Body of pancreas (tissue), 4 donors: ENCODE measurements around the gene PIK3R5. TPM values are rescaled to one million over a fixed set of nuclear protein-coding genes. Genes with fewer than 3 reads are reported as not detected.

Experiments used
- ATAC-seq: fragments of 150-250 bp; one replicate; pipeline ENCODE4 v1.9.1; 2016
- DNase-seq, 4 donors: peaks; one replicate each; pipeline ENCODE4 v3.0.0-alpha.2; 2019
- H3K27ac ChIP-seq, 4 donors: fragments of 200-600 bp; sonication (generic); 1 replicate in 3 of 4; 2 replicates in 1 of 4; pipeline versions ENCODE4 v1.5.1 to v1.6.1; 2016 to 2019; ENCODE audit warnings: mild to moderate bottlenecking in 1 of 4, mixed read lengths in 1 of 4, moderate library complexity in 1 of 4
- H3K27me3 ChIP-seq, 2 donors: fragments of 200-600 bp; sonication (generic); one replicate each; pipeline ENCODE4 v1.6.0; 2016; ENCODE audit warnings: mild to moderate bottlenecking in 1 of 2
- H3K36me3 ChIP-seq, 2 donors: fragments of 200-600 bp; sonication (generic); replicated peaks in 1 of 2; 2 replicates each; pipeline ENCODE4 v1.5.1; 2016; ENCODE audit warnings: low read depth in 2 of 2; ENCODE audit not compliant: insufficient read depth in 1 of 2
- H3K4me1 ChIP-seq: fragments of 200-600 bp; sonication (generic); one replicate; pipeline ENCODE4 v1.6.0; 2016
- H3K4me3 ChIP-seq, 2 donors: fragments of 200-600 bp; sonication (generic); 1 replicate in 1 of 2; 2 replicates in 1 of 2; pipeline ENCODE4 v1.5.1; 2016 to 2019
- H3K9me3 ChIP-seq, 3 donors: fragments of 200-600 bp; sonication (generic); 1 replicate in 2 of 3; 2 replicates in 1 of 3; pipeline ENCODE4 v1.5.1; 2016
- CTCF ChIP-seq, 7 experiments: fragments of 450-650 bp in 4 of 7; fragments of 200-600 bp in 3 of 7; sonication (generic) in 3 of 7; IDR thresholded peaks; one replicate each; pipeline ENCODE4 v1.5.1; 2016 to 2019; ENCODE audit warnings: antibody characterized with exemption in 7 of 7
- POLR2A ChIP-seq, 3 donors: fragments of 450-650 bp; IDR thresholded peaks; one replicate each; pipeline ENCODE4 v1.6.1; 2016; ENCODE audit warnings: antibody characterized with exemption in 3 of 3, mild to moderate bottlenecking in 2 of 3
- WGBS, 2 donors: methylation state at CpG; one replicate each; pipeline ENCODE4 v1.1.5; 2017; 5-methylcytosine and 5-hydroxymethylcytosine counted together
- intact Hi-C: fragments of 100-400 bp; cut with DNase I; formaldehyde crosslinking; loops from one replicate; pipeline ENCODE4 v1.15.1; 2023
- total RNA-seq, 2 donors: library from RNA; depleted of rRNA; stranded (reverse); fragments of >200 nt; gene quantifications; one replicate each; pipeline ENCODE4 v1.1.0, GENCODE V29; 2016

The PIK3R5 gene
- total RNA-seq, 2 donors from 2014 or later, result 4.6 to 4.7 TPM

DNA sequence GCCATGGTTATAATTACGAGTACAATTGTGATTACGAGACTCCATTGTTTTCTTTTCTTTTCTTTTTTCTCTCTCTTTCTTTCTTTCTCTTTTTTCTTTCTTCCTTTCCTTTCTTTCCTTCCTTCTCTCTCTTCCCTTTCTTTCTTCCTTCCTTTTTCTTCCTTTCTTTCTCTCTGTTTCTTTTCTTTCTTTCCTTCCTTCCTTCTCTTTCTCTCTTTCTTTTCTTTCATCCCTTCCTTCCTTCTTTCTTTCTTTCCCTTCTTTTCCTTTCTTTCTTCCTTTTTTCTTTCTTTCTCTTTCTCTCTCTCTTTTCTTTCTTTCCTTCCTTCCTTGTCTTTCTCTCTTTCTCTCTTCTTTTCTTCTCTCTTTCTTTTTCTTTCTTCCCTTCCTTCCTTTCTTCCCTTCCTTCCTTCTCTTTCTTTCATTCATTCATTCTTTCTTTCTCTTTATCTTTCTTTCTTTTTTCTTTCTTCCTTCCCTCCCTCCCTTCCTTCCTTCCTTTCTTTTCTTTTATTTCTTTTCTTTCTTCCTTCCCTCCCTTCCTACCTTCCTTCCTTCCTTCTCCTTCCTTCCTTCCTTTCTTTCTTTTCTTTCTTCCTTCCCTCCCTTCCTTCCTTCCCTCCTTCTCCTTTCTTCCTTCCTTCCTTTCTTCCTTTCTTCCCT lies 41.7 kb upstream of the PIK3R5 start:
- Histone ChIP-seq H3K27ac (no peak overlapping the region), H3K36me3 (no peaks in the 10 kb centered on the region), H3K4me1 (peaks cover 15% of the 10 kb centered on the region), H3K4me3 (no peak overlapping the region), H3K27me3 (peaks cover 0 to 12% of the 10 kb centered on the region in 2 donors), H3K9me3 (no peaks in the 10 kb centered on the region)
- TF ChIP-seq POLR2A (IDR thresholded peaks at IDR 0.05), result no peak
- no peak for TF ChIP-seq CTCF (IDR thresholded peaks at IDR 0.05)
- DNase-seq (no peak), ATAC-seq (no peak)
- intact Hi-C loops, result no loop called here
- 100% methylated on average over 2 of the region's 2 CpGs for WGBS, 2 donors

- Histone ChIP-seq H3K36me3 (no peaks in the 10 kb centered on the region), H3K27me3 (peaks cover 0 to 12% of the 10 kb centered on the region in 2 donors), H3K9me3 (no peaks in the 10 kb centered on the region), H3K27ac (no peak overlapping the region), H3K4me3 (no peak overlapping the region), H3K4me1 (peaks cover 15% of the 10 kb centered on the region)
- intact Hi-C loops, result no loop called here
- DNase-seq (no peak), ATAC-seq (no peak)
- WGBS, 2 donors, result 81 to 86% methylated on average over 7 of the region's 7 CpGs
- TF ChIP-seq POLR2A (IDR thresholded peaks at IDR 0.05) (no peak), CTCF (IDR thresholded peaks at IDR 0.05) (no peak)
Observed at GRCh38 chr17:9006175-9006767, 40.8 kb upstream of the PIK3R5 start.

DNA sequence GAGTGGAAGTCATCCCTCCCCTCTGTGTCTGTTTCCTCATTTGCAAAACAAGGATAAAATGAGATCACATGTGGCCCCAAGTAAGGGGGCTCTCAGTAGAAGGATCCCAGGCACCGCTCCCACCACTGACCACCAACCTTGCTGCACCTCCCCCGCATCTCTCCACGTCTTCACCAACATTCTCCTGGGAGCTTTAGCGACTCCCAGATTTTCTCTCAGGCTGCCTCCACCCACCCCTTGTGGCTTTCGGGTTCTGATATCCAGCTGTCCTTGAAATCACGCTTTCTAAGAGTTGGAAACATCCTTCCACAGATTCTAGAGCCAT lies 39.4 kb upstream of the PIK3R5 start:
- Histone ChIP-seq H3K27ac (no peak overlapping the region), H3K36me3 (no peaks in the 10 kb centered on the region), H3K9me3 (no peaks in the 10 kb centered on the region), H3K4me1 (peaks cover 15% of the 10 kb centered on the region), H3K4me3 (no peak overlapping the region), H3K27me3 (peaks cover 0 to 12% of the 10 kb centered on the region in 2 donors)
- 80 to 83% methylated on average over 6 of the region's 6 CpGs for WGBS, 2 donors
- TF ChIP-seq POLR2A (IDR thresholded peaks at IDR 0.05), result no peak
- no peak for TF ChIP-seq CTCF (IDR thresholded peaks at IDR 0.05)
- DNase-seq, result no peak
- ATAC-seq, result no peak
- intact Hi-C loops, result no loop called here

DNA sequence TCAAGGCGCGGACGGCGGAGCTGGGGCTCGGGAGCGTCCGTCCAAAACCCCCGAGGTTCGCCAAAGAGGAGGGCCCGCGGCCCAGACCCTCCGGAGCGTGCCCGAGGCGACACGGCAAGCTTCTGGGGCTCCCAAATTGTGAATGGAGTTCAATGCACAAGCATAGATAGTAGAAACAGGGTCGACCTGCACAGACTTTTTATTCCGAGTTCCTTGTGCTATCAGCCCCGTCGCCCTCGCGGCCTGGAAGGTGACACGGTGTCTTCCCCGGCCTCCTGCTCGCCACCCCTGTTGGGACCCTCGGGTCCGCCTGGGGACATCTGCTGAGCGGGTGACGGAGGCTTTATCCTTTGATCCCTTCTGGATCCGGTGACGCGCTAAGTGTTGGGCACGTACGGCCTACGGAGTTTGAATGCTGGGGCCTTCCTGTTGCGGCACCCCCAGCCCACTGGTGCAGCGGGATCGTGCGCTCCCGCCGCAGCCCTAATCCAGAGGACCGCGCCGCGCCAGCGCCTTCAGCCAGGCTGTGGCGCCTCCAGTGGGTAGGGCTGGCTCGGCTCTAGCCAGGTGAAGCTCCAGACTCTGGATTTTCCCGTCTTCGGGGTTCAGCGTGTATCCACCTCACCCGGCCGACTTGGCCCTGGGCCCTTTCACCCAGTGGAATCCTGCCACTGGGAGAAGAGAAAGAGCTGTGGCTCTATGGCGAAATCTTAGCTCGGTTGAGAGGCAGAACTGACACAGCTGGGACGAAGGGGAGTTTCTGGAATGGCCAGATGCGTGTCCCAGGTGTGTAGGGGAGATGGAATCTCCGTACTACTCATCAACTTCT lies 38.8 kb upstream of the PIK3R5 start:
- DNase-seq (no peak), ATAC-seq (no peak)
- H3K36me3 ChIP-seq, result no peaks in the 10 kb centered on the region
- WGBS, 2 donors, result 26 to 38% methylated on average over 33 to 57 of the region's 58 CpGs
- peaks cover 0 to 12% of the 10 kb centered on the region in 2 donors for H3K27me3 ChIP-seq
- H3K4me3 ChIP-seq, result no peak overlapping the region
- TF ChIP-seq POLR2A (IDR thresholded peaks at IDR 0.05) (no peak), CTCF (IDR thresholded peaks at IDR 0.05) (no peak)
- intact Hi-C loops, result no loop called here
- no peaks in the 10 kb centered on the region for H3K9me3 ChIP-seq
- no peak overlapping the region for H3K27ac ChIP-seq
- peaks cover 15% of the 10 kb centered on the region for H3K4me1 ChIP-seq
